ENCODE results near the gene SPECC1L.
A peak's percentile ranks its signal among the peaks of the same experiment; 100 is the strongest.

Gene SPECC1L

DNA sequence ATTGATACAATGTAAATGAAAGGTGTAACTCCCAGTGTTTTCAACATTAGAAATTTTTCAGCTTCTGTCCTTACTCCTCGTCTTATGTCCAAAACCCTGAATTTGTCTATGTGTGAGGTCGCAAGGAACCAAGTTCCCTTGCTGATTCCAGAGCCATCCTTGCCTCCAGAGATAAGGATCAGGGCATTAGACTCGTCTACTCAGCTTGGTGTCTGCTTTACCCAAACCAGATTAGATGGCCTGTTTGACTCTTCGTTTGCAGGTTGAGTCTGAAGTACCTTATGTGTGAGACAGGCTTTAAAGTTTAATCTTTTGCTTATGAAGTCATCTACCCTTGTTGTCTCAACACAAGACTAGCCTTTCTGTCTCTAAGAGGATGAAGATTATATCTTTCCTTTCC is 55.6 kb downstream of the SPECC1L start:
- no peak for DNase-seq

- no peak for DNase-seq
Measured at GRCh38 chr22:24327832-24328231, 57.2 kb downstream of the SPECC1L start.

- DNase-seq, result no peak
Measured at GRCh38 chr22:24329453-24329852, 58.8 kb downstream of the SPECC1L start.

DNA sequence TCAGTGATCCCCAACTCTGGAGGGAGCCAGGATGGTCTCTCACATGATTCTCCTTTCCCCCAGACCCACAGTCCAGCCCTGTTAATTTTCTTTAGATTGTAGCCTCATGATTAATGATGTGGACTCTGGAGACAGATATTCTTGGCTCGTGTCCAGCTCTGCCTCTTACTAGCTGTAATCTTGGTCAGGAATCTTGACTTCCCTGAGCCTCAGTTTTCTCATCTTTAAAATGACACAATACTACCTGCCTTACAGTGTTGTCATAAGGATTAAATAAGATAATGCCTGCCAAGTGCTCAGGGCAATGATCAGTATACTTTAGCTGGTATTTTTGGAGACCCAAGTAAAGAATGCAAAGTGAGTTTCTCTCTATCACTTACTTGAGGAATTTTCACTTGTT is 60.0 kb downstream of the SPECC1L start:
- DNase-seq, result peak; percentile 7

- no peak for DNase-seq
Measured at GRCh38 chr22:24331468-24332440, 61.1 kb downstream of the SPECC1L start.

- DNase-seq, result no peak
Measured at GRCh38 chr22:24333301-24333700, 62.7 kb downstream of the SPECC1L start.

GRCh38 chr22:24335496-24335895 is 64.9 kb downstream of the SPECC1L start:
- no peak for DNase-seq

GRCh38 chr22:24337894-24338645 is 67.4 kb downstream of the SPECC1L start:
- no peak for DNase-seq

- DNase-seq, result no peak
Measured at GRCh38 chr22:24338726-24339451, 68.3 kb downstream of the SPECC1L start.

- DNase-seq, result no peak
Measured at GRCh38 chr22:24339452-24339747, 68.8 kb downstream of the SPECC1L start.

DNA sequence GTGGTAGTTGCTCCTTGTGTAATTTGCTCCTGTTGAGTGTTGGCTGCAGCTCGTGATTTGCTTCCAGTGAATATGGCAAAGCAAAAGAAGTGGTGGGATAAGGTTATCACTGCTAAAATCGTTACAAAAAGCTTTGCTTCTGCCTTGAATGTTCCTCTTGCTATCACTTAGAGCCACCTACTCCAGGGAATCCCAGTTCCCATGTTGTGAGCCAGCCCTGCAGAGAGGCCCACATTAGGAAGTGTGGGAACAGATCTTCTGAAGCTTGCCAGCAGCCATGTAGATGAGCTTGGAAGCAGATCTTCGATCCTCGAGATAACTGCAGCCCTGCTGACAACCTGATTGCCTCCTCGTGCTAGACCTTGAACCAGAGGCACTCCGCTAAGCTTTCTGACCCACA is 71.0 kb downstream of the SPECC1L start:
- DNase-seq, result no peak

DNA sequence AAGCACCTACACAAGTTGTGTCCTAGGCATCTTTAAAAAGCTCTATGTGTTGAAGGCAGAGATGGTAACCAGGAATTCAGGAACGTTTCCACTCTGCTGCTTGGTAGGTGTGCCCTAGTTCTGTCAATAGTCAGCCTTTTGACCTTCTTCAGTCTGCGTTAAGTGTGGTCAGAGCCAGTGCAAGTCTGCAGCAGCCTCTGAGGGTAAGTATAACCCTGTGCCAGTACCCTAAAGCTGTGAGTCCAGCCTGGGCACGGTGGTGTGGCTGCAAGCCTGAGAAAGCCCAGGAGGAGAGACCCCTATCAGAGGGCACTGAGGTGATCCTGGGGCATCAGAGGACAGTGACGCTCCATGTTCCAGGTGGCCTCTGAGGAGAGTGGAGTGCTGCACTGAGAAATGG is 80.0 kb downstream of the SPECC1L start:
- DNase-seq, result no peak

- no peak for DNase-seq
Measured at GRCh38 chr22:24353121-24353520, 82.5 kb downstream of the SPECC1L start.

GRCh38 chr22:24355574-24355973 is 84.9 kb downstream of the SPECC1L start:
- DNase-seq, result no peak

DNA sequence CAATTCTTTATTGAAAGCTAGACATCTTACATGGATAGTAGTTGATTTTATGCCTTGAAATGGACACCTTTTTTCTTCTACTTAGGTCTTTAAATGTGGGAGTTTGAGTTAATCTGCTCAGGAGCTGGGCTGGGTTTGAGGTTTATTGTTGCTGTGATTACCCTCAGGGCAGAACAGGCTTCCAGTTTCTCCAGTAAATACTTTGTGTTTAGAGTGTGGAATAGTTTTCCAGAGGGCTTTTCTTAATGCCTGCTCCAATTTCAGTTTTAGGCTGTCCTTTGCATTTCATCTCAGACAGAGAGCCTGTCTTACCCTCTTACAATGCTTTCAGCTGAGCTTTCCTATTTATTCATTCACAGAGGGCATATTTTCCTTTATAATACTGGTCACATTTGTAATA is 86.9 kb downstream of the SPECC1L start:
- DNase-seq, result no peak

DNA sequence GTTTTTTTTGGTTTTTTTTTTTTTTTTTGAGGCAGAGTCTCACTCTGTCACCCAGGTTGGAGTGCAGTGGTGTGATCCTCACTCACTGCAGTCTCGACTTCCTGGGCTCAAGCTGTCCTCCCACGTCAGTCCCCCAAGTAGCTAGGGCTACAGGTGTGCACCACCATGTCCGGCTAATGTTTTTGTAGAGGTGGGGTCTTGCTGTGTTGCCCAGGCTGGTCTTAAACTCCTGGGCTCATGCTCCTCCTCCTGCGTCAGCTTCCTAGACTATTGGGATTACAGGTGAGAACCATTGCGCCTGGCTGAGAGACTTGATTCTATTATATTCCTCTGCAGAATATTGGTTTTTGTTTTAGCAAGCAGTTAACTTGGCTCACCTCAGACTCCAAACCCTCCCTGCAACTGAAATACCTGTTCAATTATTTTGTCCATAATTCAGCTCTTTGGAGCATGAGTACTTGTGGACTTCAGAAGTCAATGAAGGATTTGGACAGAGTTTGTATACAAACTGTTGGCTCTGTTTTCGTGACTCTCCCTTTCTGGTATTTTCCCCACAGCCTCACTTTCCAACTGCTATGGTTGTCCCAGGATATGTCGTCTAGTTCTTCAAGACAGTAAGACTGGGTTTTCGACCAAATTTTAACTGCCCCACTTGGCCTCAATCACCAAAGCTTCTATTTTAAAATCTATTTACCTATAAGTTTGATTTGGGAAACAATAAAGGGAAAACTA is 87.6 kb downstream of the SPECC1L start:
- DNase-seq, result no peak

GRCh38 chr22:24359452-24360120 is 89.0 kb downstream of the SPECC1L start:
- DNase-seq, result no peak

- DNase-seq, result no peak
Measured at GRCh38 chr22:24361976-24362646, 91.5 kb downstream of the SPECC1L start.

DNA sequence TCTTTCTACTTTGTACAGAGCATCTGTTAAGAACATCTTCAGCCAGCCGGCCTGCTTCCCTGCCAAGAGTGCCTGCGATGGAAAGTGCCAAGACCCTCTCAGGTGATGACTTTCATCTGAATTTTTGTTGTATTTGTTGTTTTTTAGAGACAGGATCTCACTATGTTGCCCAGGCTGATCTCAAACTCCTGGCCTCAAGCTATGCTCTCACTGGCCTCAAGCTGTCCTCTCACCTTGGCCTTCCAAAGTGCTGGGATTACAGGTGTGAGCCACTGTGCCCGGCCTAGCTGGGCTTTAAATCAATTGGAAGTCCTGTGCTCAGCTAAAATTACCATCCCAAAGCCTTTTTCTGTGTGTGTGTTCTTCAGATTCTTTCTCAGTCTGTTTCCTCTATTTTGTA is 92.6 kb downstream of the SPECC1L start:
- no peak for DNase-seq

DNA sequence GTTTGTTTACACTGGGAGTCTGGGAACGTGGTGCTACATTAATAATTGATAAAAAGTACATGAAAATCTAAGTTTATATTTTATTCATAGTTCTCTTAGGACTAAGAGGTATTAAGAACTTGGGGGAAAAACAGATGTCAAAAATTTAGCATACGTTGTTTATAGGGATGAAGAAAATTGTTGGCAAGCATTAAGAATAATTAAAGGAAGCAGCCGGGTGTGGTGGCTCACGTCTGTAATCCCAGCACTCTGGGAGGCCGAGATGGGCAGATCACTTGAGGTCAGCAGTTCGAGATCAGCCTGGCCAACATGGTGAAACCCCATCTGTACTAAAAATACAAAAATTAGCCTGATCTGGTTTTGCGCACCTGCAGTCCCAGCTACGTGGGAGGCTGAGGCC is 96.1 kb downstream of the SPECC1L start:
- no peak for DNase-seq

- DNase-seq, result no peak
Measured at GRCh38 chr22:24367841-24368240, 97.2 kb downstream of the SPECC1L start.

DNA sequence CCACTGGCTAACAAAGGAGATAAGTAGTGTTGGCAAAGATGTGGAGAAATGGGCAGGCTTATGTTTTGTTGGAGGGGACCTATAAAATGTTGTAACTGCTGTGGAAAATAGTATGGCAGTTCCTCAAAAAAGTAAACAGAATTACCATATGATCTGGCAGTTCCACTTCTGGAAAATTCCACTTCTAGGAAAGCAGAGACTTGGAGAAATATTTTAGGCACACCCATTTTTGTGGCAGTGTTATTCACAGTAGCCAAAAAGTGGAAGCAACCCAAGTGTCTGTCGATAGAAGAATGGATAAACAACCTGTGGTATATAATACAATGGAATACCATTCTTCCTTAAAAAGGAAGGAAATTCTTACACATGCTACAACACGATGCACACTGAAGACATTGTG is 99.8 kb downstream of the SPECC1L start:
- DNase-seq, result no peak

Measured in RPMI8226 (cell line).